SU-DHL-6 (cell line): ENCODE data around the gene TSPAN33.

Experiments used
- H2AFZ ChIP-seq: fragments of 200-600 bp; sonication (generic); 2 replicates; pipeline ENCODE4 v1.6.1; 2014; ENCODE audit warnings: low read depth, mild to moderate bottlenecking, moderate library complexity, mixed read lengths, antibody characterized with exemption, low read length; ENCODE audit not compliant: severe bottlenecking
- H3F3A ChIP-seq: fragments of 200-600 bp; shearing (Covaris generic); 2 replicates; pipeline ENCODE4 v1.6.0; 2016; ENCODE audit warnings: antibody characterized with exemption, mild to moderate bottlenecking; ENCODE audit not compliant: insufficient read depth
- H3K27ac ChIP-seq: fragments of 200-600 bp; sonication (generic); 2 replicates; pipeline ENCODE4 v1.5.1; 2016; ENCODE audit warnings: low read depth, mild to moderate bottlenecking, low read length, moderate library complexity, mixed read lengths
- H3K27me3 ChIP-seq: fragments of 200-600 bp; sonication (generic), shearing (Covaris generic); 2 replicates; pipeline ENCODE4 v1.6.0; 2014; ENCODE audit warnings: mild to moderate bottlenecking, low read length
- H3K36me3 ChIP-seq: fragments of 200-600 bp; sonication (generic); 2 replicates; pipeline ENCODE4 v1.6.1; 2014; ENCODE audit warnings: mild to moderate bottlenecking, low read length, mixed read lengths
- H3K4me2 ChIP-seq: fragments of 300-600, 200-600 bp; shearing (Covaris generic), sonication (generic); 2 replicates; pipeline ENCODE4 v1.6.0; 2014; ENCODE audit warnings: low read length, low read depth, mild to moderate bottlenecking; ENCODE audit not compliant: poor library complexity, severe bottlenecking
- H3K4me3 ChIP-seq: fragments of 200-600 bp; sonication (generic); 2 replicates; pipeline ENCODE4 v1.5.1; 2014; ENCODE audit warnings: antibody characterized with exemption, low read length, mild to moderate bottlenecking, mixed read lengths; ENCODE audit not compliant: insufficient read depth, poor library complexity, severe bottlenecking
- H3K79me2 ChIP-seq: fragments of 200-600 bp; sonication (generic); 2 replicates; pipeline ENCODE4 v1.6.1; 2014; ENCODE audit warnings: mild to moderate bottlenecking, low read length, moderate library complexity; ENCODE audit not compliant: insufficient read depth
- H3K9ac ChIP-seq: fragments of 200-600 bp; sonication (generic); 2 replicates; pipeline ENCODE4 v1.7.0; 2014; ENCODE audit warnings: mild to moderate bottlenecking, low read length
- H3K9me2 ChIP-seq: fragments of 200-600 bp; sonication (generic); replicated peaks from 2 replicates; pipeline ENCODE4 v1.6.1; 2014; ENCODE audit warnings: low read length; ENCODE audit not compliant: insufficient read depth
- H3K9me3 ChIP-seq: fragments of 200-600 bp; sonication (generic); 2 replicates; pipeline ENCODE4 v1.6.1; 2014; ENCODE audit warnings: low read length, mixed read lengths; ENCODE audit not compliant: insufficient read depth
- H4K20me1 ChIP-seq: fragments of 200-600 bp; sonication (generic); 2 replicates; pipeline ENCODE4 v1.6.1; 2014; ENCODE audit warnings: low read depth, mild to moderate bottlenecking, antibody characterized with exemption, low read length, moderate library complexity, mixed read lengths
- CTCF ChIP-seq: fragments of 200-600 bp; sonication (generic); IDR thresholded peaks from one replicate; pipeline ENCODE4 v1.5.1; 2017; ENCODE audit warnings: antibody characterized with exemption, mild to moderate bottlenecking, low read length, moderate library complexity; ENCODE audit not compliant: insufficient read depth, poor library complexity, severe bottlenecking
- EZH2phosphoT487 ChIP-seq: fragments of 200-600 bp; sonication (generic), shearing (Covaris generic); conservative IDR thresholded peaks from 2 replicates; pipeline ENCODE4 v1.6.1; 2018; ENCODE audit warnings: mild to moderate bottlenecking, antibody characterized with exemption, low read length, moderate library complexity, mixed read lengths

TSPAN33 gene

GRCh38 chr7:129176916-129177710 lies 32.6 kb downstream of the TSPAN33 start:
- H3K9me2 ChIP-seq = no peaks in the 10 kb centered on the region
- TF ChIP-seq EZH2phosphoT487 = no peak
- H3K4me3 ChIP-seq = no peak overlapping the region
- H3K27me3 ChIP-seq = no peaks in the 10 kb centered on the region
- no peaks in the 10 kb centered on the region for H3K36me3 ChIP-seq
- no peaks in the 10 kb centered on the region for H3K79me2 ChIP-seq
- no peak overlapping the region for H2AFZ ChIP-seq
- no peak overlapping the region for H3K27ac ChIP-seq
- H3K9ac ChIP-seq = no peak overlapping the region
- no peaks in the 10 kb centered on the region for H3K9me3 ChIP-seq
- H4K20me1 ChIP-seq = no peaks in the 10 kb centered on the region
- no peak overlapping the region for H3K4me2 ChIP-seq
- H3F3A ChIP-seq = no peaks in the 10 kb centered on the region

- Histone ChIP-seq H3K36me3 (no peaks in the 10 kb centered on the region), H3K4me2 (no peak overlapping the region), H3K27ac (no peak overlapping the region), H3K9me2 (no peaks in the 10 kb centered on the region), H3F3A (no peaks in the 10 kb centered on the region), H3K4me3 (no peak overlapping the region), H3K27me3 (no peaks in the 10 kb centered on the region), H2AFZ (no peak overlapping the region), H3K9ac (no peak overlapping the region), H4K20me1 (no peaks in the 10 kb centered on the region), H3K79me2 (no peaks in the 10 kb centered on the region), H3K9me3 (no peaks in the 10 kb centered on the region)
- no peak for TF ChIP-seq EZH2phosphoT487
- TF ChIP-seq CTCF = no peak
These were observed 40.6 kb downstream of the TSPAN33 start for GRCh38 chr7:129184981-129185670.

GRCh38 chr7:129186749-129187260 lies 42.3 kb downstream of the TSPAN33 start:
- Histone ChIP-seq H3K4me3 (no peak overlapping the region), H3K9me2 (no peaks in the 10 kb centered on the region), H3K27ac (no peak overlapping the region), H2AFZ (no peak overlapping the region), H4K20me1 (no peaks in the 10 kb centered on the region), H3F3A (no peaks in the 10 kb centered on the region), H3K9me3 (no peaks in the 10 kb centered on the region), H3K4me2 (no peak overlapping the region), H3K9ac (no peak overlapping the region), H3K27me3 (no peaks in the 10 kb centered on the region), H3K36me3 (no peaks in the 10 kb centered on the region), H3K79me2 (no peaks in the 10 kb centered on the region)
- no peak for TF ChIP-seq CTCF
